HG03469 (cell line): ENCODE data around the gene MSRB3.
"Not testable (repeated sequence)": the region's sequence is repeated elsewhere in the genome, so short reads cannot be mapped to it uniquely, and the experiment has no call there.

ENCODE experiments used
- ATAC-seq: cut with Tn5 transposase; IDR thresholded peaks from one replicate; pipeline ENCODE4 v1.9.1; 2021; ENCODE audit warnings: mild to moderate bottlenecking, moderate library complexity, moderate number of reproducible peaks; ENCODE audit not compliant: unreplicated experiment

Gene MSRB3

DNA sequence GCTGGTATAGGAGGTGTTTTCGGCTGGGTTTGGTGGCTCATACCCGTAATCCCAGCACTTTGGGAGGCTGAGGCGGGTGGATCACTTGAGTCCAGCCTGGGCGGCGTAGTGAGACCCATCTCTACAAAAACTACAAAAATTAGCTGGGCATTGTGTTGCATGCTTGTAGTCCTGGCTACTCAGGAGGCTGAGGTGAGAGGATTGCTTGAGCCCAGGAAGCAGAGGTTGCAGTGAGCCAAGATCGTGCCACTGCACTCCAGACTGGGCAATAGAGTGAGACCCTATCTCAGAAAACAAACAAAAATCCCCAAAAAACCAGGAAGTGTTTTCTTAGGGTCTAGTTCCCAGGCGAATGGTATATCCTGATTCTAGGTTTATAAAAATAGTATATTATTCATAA lies 7.0 kb downstream of the MSRB3 start:
- not testable (repeated sequence) for ATAC-seq

DNA sequence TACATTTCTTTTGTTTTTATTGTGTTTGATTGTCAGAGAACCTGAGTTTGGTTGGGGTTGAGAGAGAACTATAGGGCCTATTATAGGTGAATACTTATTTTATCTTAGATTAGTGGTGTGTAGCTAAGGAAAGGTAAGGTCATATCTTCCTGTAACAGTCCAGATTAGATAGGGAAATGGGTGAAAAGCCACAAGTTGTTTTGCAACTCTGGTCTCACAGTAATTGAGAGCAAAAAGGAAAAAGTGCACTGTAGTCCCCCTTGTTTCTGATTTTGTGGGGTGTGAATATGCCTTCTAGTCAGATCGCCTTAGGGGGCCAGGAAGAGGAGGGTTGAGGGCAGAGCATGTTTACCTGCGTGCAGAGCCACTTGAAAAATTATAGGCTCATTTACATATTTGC lies 8.9 kb downstream of the MSRB3 start:
- no peak for ATAC-seq

DNA sequence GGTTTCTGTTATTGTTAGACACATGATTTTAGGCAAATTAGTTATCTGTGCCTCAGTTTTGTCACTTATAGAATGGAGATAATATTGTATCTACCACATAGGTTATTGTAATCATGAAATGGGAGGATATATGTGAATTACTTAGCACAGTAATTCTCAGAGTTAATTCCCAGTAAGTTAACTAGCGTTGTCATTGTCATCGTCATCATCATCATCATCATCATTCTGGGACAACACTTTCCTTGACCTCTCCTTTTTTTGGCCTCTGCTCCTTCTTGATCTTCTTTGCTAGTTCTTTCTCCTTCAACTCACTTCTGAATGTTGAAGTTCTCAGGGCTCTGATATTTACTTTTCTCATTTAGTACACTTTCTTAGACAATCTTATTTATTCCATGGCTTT lies 13.8 kb downstream of the MSRB3 start:
- ATAC-seq: no peak

DNA sequence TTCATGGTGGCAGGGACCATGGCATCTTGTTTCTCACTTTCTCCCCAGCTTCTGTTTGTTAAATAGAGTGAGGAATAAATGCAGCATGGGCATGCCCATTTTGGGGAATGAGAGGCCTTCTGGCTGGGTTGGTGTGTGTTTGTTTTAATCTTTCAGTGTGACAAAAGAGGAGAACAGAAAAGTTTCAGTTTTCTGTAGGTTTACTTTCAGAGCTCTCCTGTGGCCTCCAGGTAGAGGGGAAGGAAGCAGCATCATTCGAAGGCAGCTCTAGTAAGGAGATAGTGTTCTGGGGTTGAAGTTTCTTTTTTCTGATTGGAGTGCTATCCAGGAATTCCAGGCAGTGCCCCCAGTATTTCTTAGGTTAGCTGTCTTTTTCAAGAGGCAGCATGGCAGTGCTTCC lies 15.3 kb downstream of the MSRB3 start:
- ATAC-seq: no peak

DNA sequence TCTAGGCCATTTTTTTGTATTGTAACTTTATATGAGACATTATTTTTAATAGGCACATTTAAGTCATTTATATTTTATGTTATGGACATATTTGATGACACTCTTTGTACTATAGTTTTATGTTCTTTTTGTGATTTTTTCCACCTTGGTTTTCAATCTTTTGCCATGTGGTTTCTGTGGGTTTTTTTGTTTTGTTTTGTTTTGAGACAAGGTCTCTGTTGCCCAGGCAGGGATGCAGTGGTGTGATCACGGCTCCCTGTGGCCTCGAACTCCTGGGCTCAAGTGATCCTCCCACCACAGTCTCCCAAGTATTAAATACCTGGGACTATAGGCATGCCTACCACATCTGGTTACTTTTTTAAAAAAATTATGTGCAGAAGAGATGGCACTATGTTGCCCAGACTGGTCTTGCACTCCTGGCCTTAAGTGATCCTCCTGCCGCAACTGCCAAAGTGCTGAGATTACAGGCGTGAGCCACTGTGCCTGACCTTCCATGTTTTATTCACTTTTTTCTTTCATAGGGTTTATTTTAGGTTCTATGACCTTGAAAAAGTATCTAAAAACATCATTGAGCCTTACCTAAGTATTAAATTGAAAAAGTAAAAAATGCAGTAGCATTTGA lies 16.3 kb downstream of the MSRB3 start:
- ATAC-seq: no peak

DNA sequence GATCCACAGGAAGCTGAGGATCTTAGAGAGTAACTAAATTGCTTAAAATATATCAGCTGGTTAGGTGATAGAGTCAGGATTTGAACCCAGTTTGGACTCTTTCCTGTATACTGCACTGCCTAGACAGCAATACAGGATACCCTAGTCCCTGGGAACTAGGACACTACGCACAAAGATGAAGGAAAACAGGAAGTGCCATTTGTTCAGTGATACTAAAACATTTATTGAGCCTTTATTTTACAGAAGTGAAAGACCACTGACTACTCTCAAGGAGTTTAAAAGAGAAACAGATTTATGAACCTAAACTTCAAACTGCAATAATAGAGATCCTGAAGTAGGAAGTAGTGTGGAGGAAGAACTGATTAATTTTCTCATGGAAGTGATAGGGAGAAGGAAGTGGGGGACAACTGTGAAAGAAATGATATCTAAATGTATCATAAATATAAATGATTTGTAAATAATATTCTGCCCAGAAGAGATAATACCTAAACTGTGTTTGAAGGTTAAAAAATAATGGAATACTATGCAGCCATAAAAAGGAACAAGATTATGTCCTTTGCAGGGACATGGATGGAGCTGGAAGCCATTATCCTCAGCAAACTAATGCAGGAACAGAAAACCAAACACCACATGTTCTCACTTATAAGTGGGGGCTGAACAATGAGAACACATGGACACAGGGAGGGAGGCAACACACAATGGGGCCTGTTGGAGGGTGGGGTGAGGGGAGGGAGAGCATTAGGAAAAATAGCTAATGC lies 18.2 kb downstream of the MSRB3 start:
- no peak for ATAC-seq

DNA sequence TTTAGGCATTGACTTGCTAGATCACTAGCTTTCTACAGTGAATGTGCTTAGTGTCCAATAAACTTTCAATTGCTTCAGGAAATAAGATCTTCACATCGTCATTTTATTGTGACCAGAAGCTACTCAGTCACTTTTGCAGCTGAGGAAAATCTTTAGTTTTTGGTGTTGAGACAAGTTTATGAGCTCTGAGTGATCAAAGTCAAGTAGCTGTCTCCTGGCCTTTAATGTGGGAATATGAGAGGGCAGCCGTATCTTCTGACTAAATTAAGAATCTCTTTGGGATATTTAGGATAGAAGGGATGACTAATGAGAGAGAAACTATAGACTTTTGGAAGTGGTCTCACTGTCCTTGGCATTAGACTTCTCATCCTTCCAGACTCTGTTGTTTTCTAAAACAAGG lies 21.6 kb downstream of the MSRB3 start:
- ATAC-seq: no peak

DNA sequence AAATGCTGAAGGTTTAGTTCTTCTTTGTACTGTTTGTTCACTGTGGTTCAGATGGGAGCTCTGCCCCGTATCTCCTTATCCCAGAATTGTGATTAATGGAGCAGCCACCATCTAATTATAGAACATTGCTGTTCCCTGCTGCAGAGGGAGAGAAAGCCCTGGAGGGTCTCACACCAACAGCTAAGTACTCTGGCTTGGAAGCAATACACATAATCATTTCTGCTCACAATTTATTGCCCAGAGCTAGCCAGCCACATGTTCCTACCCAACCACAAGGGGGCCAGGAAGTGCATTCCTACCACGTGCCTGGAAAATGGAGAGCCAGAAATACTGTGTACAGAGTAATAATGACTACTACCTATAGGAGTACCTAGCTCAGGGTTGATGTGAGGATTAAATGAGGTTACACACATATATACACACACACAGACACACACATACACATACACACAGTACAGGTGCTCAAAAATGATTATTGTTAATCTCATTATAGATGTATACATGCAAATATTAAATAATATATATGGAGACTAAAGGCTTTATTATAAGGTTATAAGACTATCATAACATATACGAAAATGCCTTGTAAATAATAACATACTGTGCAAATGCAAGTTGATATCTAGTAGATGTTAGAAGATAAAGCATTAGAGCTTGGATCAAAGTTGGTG lies 22.3 kb downstream of the MSRB3 start:
- ATAC-seq: no peak

DNA sequence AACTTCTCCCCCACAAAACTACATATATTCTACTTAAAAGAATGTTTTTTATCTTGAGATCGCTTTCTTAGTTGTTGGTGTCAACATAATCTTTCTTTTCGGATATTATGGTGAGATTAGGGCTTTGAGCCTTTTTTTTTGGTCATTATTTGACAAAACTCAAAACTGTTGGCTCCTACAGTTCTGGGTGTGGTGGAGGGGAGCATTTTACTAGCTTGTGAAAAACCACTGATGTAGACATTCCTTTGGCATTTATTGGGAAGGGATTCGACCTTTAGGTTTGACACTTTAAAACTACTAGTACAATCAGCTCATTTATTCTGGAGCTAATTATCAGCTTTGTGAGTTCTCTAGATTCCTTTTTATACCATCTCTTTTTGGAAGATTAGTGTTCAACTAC lies 24.4 kb downstream of the MSRB3 start:
- ATAC-seq: no peak

DNA sequence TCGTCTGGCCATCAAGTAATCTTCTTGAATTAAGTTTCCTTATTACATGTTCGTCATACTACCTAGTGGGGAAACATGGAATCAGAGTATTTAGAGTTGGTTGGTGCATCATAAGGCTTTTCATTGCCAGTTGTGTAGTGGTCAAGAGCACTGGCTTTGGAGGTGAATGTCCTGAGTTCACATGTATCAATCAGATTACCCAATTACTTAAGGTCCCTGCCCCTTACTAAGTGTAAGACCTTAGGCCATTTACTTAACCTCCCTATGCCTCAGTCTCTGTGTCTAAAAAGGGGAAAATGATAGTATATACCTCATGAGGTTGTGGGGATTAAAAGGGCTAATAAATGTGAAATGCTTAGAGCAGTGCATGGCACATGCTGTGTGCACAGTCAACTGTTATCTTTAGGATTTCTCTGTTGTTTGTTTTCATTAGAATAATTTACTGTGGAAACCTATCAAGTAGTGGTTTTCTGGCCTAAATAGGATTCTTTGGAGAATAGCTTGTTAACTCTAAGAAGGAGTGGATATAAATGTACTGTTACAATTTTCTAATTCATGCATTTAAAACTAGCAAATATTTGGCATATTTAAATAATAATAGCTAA lies 27.0 kb downstream of the MSRB3 start:
- no peak for ATAC-seq

DNA sequence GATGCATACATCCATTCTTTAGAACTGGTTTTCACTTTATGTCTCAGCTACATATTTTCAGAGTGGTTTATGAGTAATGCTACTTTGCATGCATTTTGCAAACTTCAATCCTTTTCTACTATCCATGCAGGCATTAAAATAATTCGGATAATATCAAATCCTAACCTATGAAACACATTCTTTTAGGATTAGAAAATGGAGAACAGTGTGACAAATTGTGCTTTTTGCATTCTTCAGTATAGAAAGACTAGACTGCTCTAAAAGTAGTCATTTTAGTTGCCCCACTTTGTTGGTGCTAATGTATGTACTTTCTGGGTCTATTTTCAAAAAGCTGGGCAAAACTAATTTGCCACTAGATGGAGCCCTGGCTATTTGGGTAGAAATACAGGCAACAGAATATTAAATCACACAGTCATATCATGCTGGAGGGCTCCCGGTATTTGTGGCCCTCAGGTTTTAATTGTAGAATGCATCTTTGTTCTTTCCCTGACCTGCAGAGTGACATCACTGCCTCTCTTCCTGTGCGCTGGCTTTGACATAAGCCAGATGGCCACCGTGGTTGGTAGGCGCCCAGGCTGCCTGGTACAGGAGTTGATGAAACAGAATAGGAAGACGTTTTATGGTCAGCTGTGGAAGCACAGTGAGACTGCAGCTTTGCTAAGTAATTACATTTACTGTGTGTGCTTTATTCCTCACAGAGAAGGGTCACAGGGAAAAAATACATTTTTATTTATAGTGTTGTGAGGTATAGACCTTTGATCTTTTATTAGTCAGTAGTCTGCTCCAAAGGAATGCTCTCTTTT lies 28.1 kb downstream of the MSRB3 start:
- ATAC-seq: no peak

DNA sequence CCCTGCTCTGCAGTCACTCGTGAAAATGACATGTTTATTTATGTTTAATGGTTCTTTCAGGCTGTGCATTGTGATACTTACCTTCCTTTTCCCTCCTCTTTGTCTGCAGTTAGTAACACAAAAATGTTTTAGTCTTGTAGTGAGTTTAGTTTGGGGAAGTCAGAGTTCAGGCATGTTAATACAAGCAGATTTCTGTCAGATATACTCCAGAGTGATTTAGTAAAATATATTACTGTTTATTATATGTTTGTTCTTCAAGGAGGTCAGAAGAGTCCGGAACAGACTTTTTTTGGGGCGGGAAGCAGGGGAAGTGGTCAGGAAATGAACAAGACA lies 28.7 kb downstream of the MSRB3 start:
- ATAC-seq: no peak

DNA sequence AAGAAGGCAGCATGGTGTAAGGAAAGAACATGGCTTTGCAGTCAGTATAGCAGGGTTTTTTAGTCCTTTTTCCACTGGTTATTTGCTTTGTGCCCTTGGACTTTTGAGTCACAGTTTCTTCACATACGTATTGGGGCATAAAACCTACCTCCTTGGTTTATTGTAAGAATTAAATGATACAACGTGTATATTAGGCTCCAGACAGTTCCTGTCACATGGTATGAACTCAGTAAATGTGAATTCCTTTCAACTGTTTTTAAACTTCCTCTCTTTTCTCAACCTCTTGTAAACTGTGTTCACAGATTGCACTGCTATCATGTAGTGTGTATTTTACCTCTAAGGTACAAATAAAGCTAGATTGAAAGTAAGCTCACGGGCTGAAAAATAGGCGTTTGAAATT lies 29.5 kb downstream of the MSRB3 start:
- no peak for ATAC-seq

DNA sequence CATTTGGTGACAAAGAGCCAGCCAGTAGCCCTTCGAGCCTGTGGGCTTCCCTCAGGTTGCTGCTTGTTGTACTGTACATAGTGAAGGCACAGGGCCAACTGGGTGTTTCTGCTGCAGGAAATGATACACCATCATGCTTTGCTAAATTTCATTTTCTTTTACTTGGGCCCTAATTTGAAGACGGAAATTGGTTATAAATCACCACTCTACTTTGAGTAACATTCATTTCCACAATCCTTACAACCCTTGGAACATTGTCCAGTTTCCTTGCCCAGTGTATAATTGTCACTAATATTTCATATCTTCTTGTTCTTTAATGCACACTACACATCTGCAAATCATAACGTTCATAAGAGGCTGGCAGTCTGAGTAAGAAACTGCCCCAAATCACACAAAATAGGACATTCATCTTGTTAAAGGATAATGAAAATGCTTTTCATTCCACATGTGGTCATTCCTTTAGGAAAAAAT lies 30.2 kb downstream of the MSRB3 start:
- ATAC-seq: no peak

DNA sequence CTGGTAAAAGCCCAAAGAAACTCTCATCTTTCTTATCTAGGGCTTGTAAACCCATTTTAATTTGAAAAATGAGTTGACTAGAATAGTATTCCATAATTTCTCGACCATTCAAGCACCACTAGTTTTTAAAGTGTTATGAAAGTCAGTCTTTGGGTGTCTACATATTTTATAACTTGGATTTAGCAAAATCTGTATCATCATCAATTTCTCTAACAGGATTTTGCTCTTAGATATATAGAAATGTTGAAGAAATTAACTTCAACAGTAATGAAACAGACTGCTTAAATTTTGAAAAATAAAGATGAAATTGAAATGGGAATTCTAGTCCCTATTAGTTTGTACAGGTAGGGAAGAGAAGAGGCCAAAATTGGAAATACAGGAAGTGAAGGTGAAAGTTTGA lies 32.8 kb downstream of the MSRB3 start:
- ATAC-seq: no peak

DNA sequence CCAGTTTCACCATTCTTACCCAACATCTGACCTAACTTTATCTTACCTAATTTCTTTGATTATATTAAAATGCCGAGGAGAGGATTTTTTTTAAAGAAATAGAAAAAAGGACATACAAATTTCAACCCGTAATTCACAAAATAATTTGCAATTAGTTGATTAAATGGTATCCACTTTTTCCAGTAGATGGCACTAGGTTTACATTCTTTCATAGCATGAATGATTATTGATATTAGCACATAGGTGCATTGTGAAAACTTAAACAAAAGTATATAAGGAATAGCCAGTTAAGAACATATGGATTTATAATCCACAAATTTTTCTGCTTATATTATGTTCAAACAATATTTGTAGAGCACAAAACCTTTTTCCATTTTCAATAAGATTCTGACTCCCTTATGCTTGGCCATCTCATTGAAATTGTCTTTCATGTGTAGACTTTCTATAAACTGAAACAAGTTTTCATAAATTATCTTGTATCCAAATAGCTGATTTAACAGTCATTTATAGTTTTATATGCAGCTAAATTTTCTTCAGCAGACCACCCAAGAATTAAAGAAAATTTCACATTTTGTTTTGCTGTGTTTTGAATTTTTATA lies 35.3 kb downstream of the MSRB3 start:
- no peak for ATAC-seq

DNA sequence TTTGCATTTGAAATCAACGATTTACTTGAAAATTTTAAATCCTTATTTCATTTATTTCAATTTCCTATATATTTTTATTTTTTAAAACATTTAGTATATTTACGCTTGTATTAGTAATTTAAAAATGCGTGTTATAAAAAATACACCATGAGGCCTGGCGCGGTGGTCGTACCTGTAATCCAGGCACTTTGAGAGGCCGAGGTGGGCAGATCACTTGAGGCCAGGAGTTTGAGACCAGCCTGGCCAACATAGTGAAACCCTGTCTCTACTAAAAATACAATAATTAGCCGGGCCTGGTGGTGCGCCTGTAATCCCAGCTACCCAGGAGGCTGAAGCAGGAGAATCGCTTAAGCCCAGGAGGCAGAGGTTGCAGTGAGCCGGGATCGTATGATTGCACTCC lies 36.8 kb downstream of the MSRB3 start:
- not testable (repeated sequence) for ATAC-seq

DNA sequence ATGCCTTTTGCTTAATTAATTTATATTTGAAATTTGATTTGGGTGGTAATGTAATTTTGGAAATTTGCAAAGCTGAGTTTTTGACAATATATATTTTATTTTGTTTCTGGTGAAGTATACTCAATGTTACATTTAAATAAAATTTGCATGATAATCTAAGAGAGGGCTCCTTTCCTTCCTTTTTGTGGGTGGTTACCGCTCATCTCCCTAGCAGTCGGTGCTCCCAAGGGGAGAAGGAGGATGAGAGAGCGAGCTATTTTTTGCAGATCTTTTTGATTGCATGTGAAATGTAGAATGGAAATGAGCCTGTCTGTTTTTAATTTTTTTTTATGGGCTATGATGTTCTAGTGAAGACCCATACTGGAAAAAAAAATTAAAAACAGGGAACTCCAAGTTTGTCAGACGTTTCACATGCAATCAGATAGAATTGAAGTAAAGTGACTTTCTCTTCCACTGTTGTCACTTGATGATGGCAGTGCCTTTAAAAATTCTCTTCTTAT lies 39.8 kb downstream of the MSRB3 start:
- ATAC-seq: no peak

DNA sequence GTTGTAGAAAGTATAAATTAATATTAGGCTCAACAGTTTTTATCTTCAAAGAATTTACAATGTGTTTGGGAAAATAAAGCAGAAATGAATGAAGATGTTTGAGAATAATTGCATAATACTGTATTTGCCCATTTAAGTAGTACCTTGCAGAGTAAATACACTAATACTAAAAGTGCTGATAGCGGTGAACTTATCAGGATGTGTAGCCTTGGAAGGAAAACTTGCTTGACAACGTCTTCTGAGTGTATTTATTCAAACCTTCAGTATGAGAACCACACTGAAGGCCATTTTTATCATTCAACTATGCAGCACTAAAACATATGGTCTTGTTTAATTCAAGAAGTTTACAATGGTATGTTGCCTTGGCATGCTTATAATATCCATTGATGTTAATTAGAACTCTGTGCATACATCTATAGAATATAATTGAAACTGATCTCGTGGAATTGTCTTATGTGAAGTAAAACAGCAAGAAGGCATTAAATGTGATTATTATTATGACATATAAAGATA lies 41.3 kb downstream of the MSRB3 start:
- ATAC-seq: no peak

DNA sequence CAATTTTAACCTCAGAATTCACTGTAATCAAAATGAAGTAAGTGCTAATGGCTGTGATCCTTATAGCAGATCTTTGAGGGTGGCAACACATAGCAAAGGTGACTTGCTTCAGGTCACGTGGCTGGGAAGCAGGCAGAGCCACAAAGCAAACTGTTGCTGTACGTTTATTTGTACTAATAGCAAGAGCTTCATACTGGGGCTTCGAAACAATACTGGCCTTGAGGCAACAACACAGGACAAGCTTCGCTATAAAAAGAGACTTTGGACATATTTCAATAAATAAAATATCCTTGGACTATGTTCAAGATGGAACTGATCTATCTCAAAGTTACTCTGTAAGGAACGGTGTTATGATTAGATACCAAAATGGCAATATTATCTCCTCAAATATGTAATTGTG lies 44.6 kb downstream of the MSRB3 start:
- no peak for ATAC-seq
